ENCODE results near the gene CT45A3. TPM values are rescaled to one million over a fixed set of nuclear protein-coding genes. Genes with fewer than 3 reads are reported as not detected.
"Not testable (repeated sequence)": the region's sequence is repeated elsewhere in the genome, so short reads cannot be mapped to it uniquely, and the experiment has no call there.

CT45A3 gene
- total and polyA plus RNA-seq, 5 donors from 2014 or later = not detected

GRCh38 chrX:135734666-135735065, 33.3 kb downstream of the CT45A3 start:
- not testable (repeated sequence) for H3K4me1 Mint-ChIP-seq; H3K4me1 ChIP-seq (ENCODE audit: control insufficient read depth, insufficient read depth, low read length, poor library complexity, severe bottlenecking); H3K27me3 Mint-ChIP-seq; H3K27me3 ChIP-seq (ENCODE audit: control insufficient read depth, insufficient read depth, low read length); H3K4me3 ChIP-seq (ENCODE audit: low read depth, low read length); H3K4me3 Mint-ChIP-seq; H3K27ac ChIP-seq (ENCODE audit: insufficient read depth, low read length, poor library complexity, severe bottlenecking); ATAC-seq (ENCODE audit: low read depth in 2 of 2); H3K9me3 Mint-ChIP-seq; H3K27ac Mint-ChIP-seq; DNase-seq; H3K9me3 ChIP-seq (ENCODE audit: control insufficient read depth in 2 of 2, low read length in 2 of 2); H3K36me3 ChIP-seq (ENCODE audit: control insufficient read depth, insufficient read depth, low read length); H3K36me3 Mint-ChIP-seq

- Histone ChIP-seq H3K27me3 (ENCODE audit: control insufficient read depth, insufficient read depth, low read length) (no peaks in the 10 kb centered on the region), H3K9me3 (ENCODE audit: control insufficient read depth in 2 of 2, low read length in 2 of 2) (no peaks in the 10 kb centered on the region), H3K4me3 (ENCODE audit: low read depth, low read length) (no peak overlapping the region), H3K4me1 (ENCODE audit: control insufficient read depth, insufficient read depth, low read length, poor library complexity, severe bottlenecking) (no peaks in the 10 kb centered on the region), H3K36me3 (ENCODE audit: control insufficient read depth, insufficient read depth, low read length) (no peaks in the 10 kb centered on the region), H3K27ac (ENCODE audit: insufficient read depth, low read length, poor library complexity, severe bottlenecking) (no peak overlapping the region)
- Mint-ChIP-seq H3K9me3 (no peaks in the 10 kb centered on the region), H3K36me3 (no peaks in the 10 kb centered on the region), H3K27ac (no peak overlapping the region), H3K4me1 (no peaks in the 10 kb centered on the region), H3K4me3 (no peak overlapping the region), H3K27me3 (no peaks in the 10 kb centered on the region)
- DNase-seq (no peak), ATAC-seq (ENCODE audit: low read depth in 2 of 2) (no peak)
Measured at GRCh38 chrX:135713795-135714194, 54.2 kb downstream of the CT45A3 start.

GRCh38 chrX:135713183-135713689, 54.8 kb downstream of the CT45A3 start, which contains the start of gene CT45A1:
Gene CT45A1, plus strand, starts transcription at chrX:135713639. Its CDS starts 5,302 bp downstream, at chrX:135718941.
- not testable (repeated sequence) for H3K27me3 Mint-ChIP-seq; H3K4me1 ChIP-seq (ENCODE audit: control insufficient read depth, insufficient read depth, low read length, poor library complexity, severe bottlenecking); H3K9me3 Mint-ChIP-seq; H3K27ac Mint-ChIP-seq; H3K4me1 Mint-ChIP-seq; H3K4me3 Mint-ChIP-seq; H3K36me3 Mint-ChIP-seq; H3K27ac ChIP-seq (ENCODE audit: insufficient read depth, low read length, poor library complexity, severe bottlenecking); H3K36me3 ChIP-seq (ENCODE audit: control insufficient read depth, insufficient read depth, low read length); ATAC-seq (ENCODE audit: low read depth in 2 of 2); H3K4me3 ChIP-seq (ENCODE audit: low read depth, low read length); H3K9me3 ChIP-seq (ENCODE audit: control insufficient read depth in 2 of 2, low read length in 2 of 2); H3K27me3 ChIP-seq (ENCODE audit: control insufficient read depth, insufficient read depth, low read length)
- DNase-seq = peak in 1 of 3 donors; percentile 9

Other genes with a start within 250 kb of the CT45A3 start
- gene INTS6L, start 247.5 kb downstream of the CT45A3 start, total RNA-seq = 28.4 TPM
- 1 to 10 TPM; 5.7 to 7.2 (median 6.0) TPM for gene INTS6L, start 247.5 kb downstream of the CT45A3 start, polyA plus RNA-seq
- gene CT45A1, start 54.6 kb downstream of the CT45A3 start, total RNA-seq = not detected
- gene CT45A1, start 54.6 kb downstream of the CT45A3 start, polyA plus RNA-seq = not detected
- not detected for gene CT45A5, start 17.3 kb upstream of the CT45A3 start, total RNA-seq
- not detected for gene CT45A5, start 17.3 kb upstream of the CT45A3 start, polyA plus RNA-seq
- gene CT45A6, start 34.6 kb upstream of the CT45A3 start, total RNA-seq = not detected
- not detected for gene CT45A6, start 34.6 kb upstream of the CT45A3 start, polyA plus RNA-seq
- not detected for gene CT45A2, start 51.8 kb upstream of the CT45A3 start, total RNA-seq
- gene CT45A2, start 51.8 kb upstream of the CT45A3 start, polyA plus RNA-seq = not detected
- not detected for gene CT45A7, start 69.1 kb upstream of the CT45A3 start, total RNA-seq
- not detected for gene CT45A7, start 69.1 kb upstream of the CT45A3 start, polyA plus RNA-seq
- gene CT45A8, start 86.3 kb upstream of the CT45A3 start, total RNA-seq = not detected
- gene CT45A8, start 86.3 kb upstream of the CT45A3 start, polyA plus RNA-seq = not detected
- not detected for gene CT45A9, start 103.6 kb upstream of the CT45A3 start, total RNA-seq
- gene CT45A9, start 103.6 kb upstream of the CT45A3 start, polyA plus RNA-seq = not detected
- not detected for gene CT45A10, start 125.3 kb upstream of the CT45A3 start, total RNA-seq
- under 1 TPM in 1 of 4 donors, not detected in 3; 0.40 TPM for gene CT45A10, start 125.3 kb upstream of the CT45A3 start, polyA plus RNA-seq
- gene SAGE1, start 125.5 kb upstream of the CT45A3 start, total RNA-seq = not detected
- not detected for gene SAGE1, start 125.5 kb upstream of the CT45A3 start, polyA plus RNA-seq
- gene MMGT1, start 205.8 kb upstream of the CT45A3 start, total RNA-seq = 31.0 TPM
- gene MMGT1, start 205.8 kb upstream of the CT45A3 start, polyA plus RNA-seq = 10 to 100 TPM in 3 of 4 donors, 1 to 10 TPM in 1; 9.6 to 12.1 (median 10.4) TPM
- gene SLC9A6, start 217.2 kb upstream of the CT45A3 start, total RNA-seq = 17.8 TPM
- 10 to 100 TPM; 17.2 to 20.0 (median 18.9) TPM for gene SLC9A6, start 217.2 kb upstream of the CT45A3 start, polyA plus RNA-seq